Keratinocyte (primary cell): Measurements from ENCODE around the gene NDUFB8.

Experiments used
- EZH2 ChIP-seq: IDR thresholded peaks from one replicate; pipeline ENCODE4 v1.6.1; 2012; ENCODE audit warnings: inconsistent platforms, mild to moderate bottlenecking, low read length, moderate library complexity
- TF ChIP-seq, protein P1 (sequence below), 3 experiments: IDR thresholded peaks in 1 of 3; conservative IDR thresholded peaks in 1 of 3; optimal IDR thresholded peaks in 1 of 3; 2 replicates in 2 of 3; 3 replicates in 1 of 3; pipeline versions ENCODE3 to v1.5.1; 2011; ENCODE audit warnings: low read length in 3 of 3, mild to moderate bottlenecking in 3 of 3, moderate library complexity in 2 of 3, control low read depth in 1 of 3, inconsistent platforms in 1 of 3; ENCODE audit not compliant: insufficient read depth in 2 of 3; ENCODE audit errors: extremely low read depth in 1 of 3

- TF ChIP-seq, protein P1, sequence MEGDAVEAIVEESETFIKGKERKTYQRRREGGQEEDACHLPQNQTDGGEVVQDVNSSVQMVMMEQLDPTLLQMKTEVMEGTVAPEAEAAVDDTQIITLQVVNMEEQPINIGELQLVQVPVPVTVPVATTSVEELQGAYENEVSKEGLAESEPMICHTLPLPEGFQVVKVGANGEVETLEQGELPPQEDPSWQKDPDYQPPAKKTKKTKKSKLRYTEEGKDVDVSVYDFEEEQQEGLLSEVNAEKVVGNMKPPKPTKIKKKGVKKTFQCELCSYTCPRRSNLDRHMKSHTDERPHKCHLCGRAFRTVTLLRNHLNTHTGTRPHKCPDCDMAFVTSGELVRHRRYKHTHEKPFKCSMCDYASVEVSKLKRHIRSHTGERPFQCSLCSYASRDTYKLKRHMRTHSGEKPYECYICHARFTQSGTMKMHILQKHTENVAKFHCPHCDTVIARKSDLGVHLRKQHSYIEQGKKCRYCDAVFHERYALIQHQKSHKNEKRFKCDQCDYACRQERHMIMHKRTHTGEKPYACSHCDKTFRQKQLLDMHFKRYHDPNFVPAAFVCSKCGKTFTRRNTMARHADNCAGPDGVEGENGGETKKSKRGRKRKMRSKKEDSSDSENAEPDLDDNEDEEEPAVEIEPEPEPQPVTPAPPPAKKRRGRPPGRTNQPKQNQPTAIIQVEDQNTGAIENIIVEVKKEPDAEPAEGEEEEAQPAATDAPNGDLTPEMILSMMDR (optimal IDR thresholded peaks at IDR 0.05 in 1 of 3, IDR thresholded peaks at IDR 0.05 in 1 of 3, conservative IDR thresholded peaks at IDR 0.05 in 1 of 3; ENCODE audit: extremely low read depth in 1 of 3, insufficient read depth in 2 of 3, low read length in 3 of 3), result no peak
- TF ChIP-seq EZH2, result no peak
These were observed 25.6 kb downstream of the NDUFB8 start for GRCh38 chr10:100504096-100504495.
